ENCODE data around the gene NAPB. TPM values are rescaled to one million over a fixed set of nuclear protein-coding genes. Genes with fewer than 3 reads are reported as not detected.

NAPB gene
- total RNA-seq, 1 donor from 2014 or later, result 6.5 TPM

GRCh38 chr20:23369072-23369823 lies 52.0 kb downstream of the NAPB start:
- DNase-seq (ENCODE audit: low read depth in 2 of 2), result no peak

- DNase-seq (ENCODE audit: low read depth in 2 of 2), result no peak
Observed at GRCh38 chr20:23368316-23369071, 52.8 kb downstream of the NAPB start.

- peak in 1 of 2 donors; percentile 26 for DNase-seq (ENCODE audit: low read depth in 2 of 2)
Observed at GRCh38 chr20:23367770-23368169, 53.5 kb downstream of the NAPB start.

- peak; percentile 26 to 34 for DNase-seq (ENCODE audit: low read depth in 2 of 2)
Observed at GRCh38 chr20:23366384-23366783, 54.9 kb downstream of the NAPB start.

GRCh38 chr20:23365390-23366165 lies 55.7 kb downstream of the NAPB start:
- no peak for DNase-seq (ENCODE audit: low read depth in 2 of 2)

GRCh38 chr20:23363257-23363649 lies 58.0 kb downstream of the NAPB start:
- peak in 1 of 2 donors; percentile 17 for DNase-seq (ENCODE audit: low read depth in 2 of 2)

- peak; percentile 52 to 54 for DNase-seq (ENCODE audit: low read depth in 2 of 2)
Observed at GRCh38 chr20:23362392-23363256, 58.7 kb downstream of the NAPB start.

- DNase-seq (ENCODE audit: low read depth in 2 of 2), result peak; percentile 99
Observed at GRCh38 chr20:23361476-23362391, 59.6 kb downstream of the NAPB start, which contains the start of gene GZF1. Gene GZF1 (plus strand): TSS chr20:23362182. CDS start chr20:23364384, 2,202 bp downstream.

- peak; percentile 28 to 34 for DNase-seq (ENCODE audit: low read depth in 2 of 2)
Observed at GRCh38 chr20:23361119-23361475, 60.2 kb downstream of the NAPB start.

- no peak for DNase-seq (ENCODE audit: low read depth in 2 of 2)
Observed at GRCh38 chr20:23360531-23360930, 60.8 kb downstream of the NAPB start.

GRCh38 chr20:23358923-23359593 lies 62.2 kb downstream of the NAPB start:
- DNase-seq (ENCODE audit: low read depth in 2 of 2), result no peak

GRCh38 chr20:23358563-23358906 lies 62.8 kb downstream of the NAPB start:
- DNase-seq (ENCODE audit: low read depth in 2 of 2), result no peak

- peak; percentile 91 to 100 for DNase-seq (ENCODE audit: low read depth in 2 of 2)
Observed at GRCh38 chr20:23357767-23358562, 63.3 kb downstream of the NAPB start.

GRCh38 chr20:23356203-23356602 lies 65.1 kb downstream of the NAPB start:
- DNase-seq (ENCODE audit: low read depth in 2 of 2), result no peak

GRCh38 chr20:23350904-23351838 lies 70.1 kb downstream of the NAPB start:
- peak; percentile 52 to 54 for DNase-seq (ENCODE audit: low read depth in 2 of 2)

- peak; percentile 99 for DNase-seq (ENCODE audit: low read depth in 2 of 2)
Observed at GRCh38 chr20:23350196-23350903, 70.9 kb downstream of the NAPB start, which contains the start of gene NXT1. Gene NXT1 (plus strand): TSS chr20:23350791. CDS start chr20:23354042, 3,251 bp downstream.
